Stomach smooth muscle (tissue), 2 donors: ENCODE data around the gene MPPED2.
"Not testable (repeated sequence)": the region's sequence is repeated elsewhere in the genome, so short reads cannot be mapped to it uniquely, and the experiment has no call there.

Source experiments
- H3K27ac ChIP-seq: one replicate; pipeline ENCODE4 v1.7.0; 2013; ENCODE audit warnings: mild to moderate bottlenecking, low read length, inconsistent platforms
- H3K27me3 ChIP-seq, 2 donors: one replicate each; pipeline ENCODE4 v1.7.0; 2013; ENCODE audit warnings: low read length in 2 of 2; ENCODE audit not compliant: insufficient read depth in 2 of 2, control insufficient read depth in 1 of 2
- H3K36me3 ChIP-seq, 2 donors: one replicate each; pipeline ENCODE4 v1.7.0; 2013; ENCODE audit warnings: low read length in 2 of 2; ENCODE audit not compliant: control insufficient read depth in 2 of 2, insufficient read depth in 2 of 2
- H3K4me1 ChIP-seq: one replicate; pipeline ENCODE4 v1.7.0; 2013; ENCODE audit warnings: low read length; ENCODE audit not compliant: control insufficient read depth, insufficient read depth
- H3K4me3 ChIP-seq, 2 donors: one replicate each; pipeline ENCODE4 v1.7.0; 2013; ENCODE audit warnings: low read length in 2 of 2
- H3K9ac ChIP-seq, 2 donors: one replicate each; pipeline ENCODE4 v1.7.0; 2013; ENCODE audit warnings: low read length in 2 of 2, mild to moderate bottlenecking in 1 of 2
- H3K9me3 ChIP-seq, 2 donors: one replicate each; pipeline ENCODE4 v1.7.0; 2013; ENCODE audit warnings: low read length in 2 of 2; ENCODE audit not compliant: control insufficient read depth in 2 of 2
- donor health status: healthy.
- donor health status: Pancreatic carcinoma.

MPPED2 gene

GRCh38 chr11:30578406-30578805, 7.7 kb downstream of the MPPED2 start:
- Histone ChIP-seq H3K27ac (no peak overlapping the region), H3K4me1 (peaks cover 1% of the 10 kb centered on the region), H3K4me3 (no peak overlapping the region), H3K9me3 (no peaks in the 10 kb centered on the region), H3K9ac (no peak overlapping the region), H3K36me3 (no peaks in the 10 kb centered on the region), H3K27me3 (no peaks in the 10 kb centered on the region)

- no peak overlapping the region for H3K27ac ChIP-seq
- H3K4me1 ChIP-seq, result no peaks in the 10 kb centered on the region
- H3K4me3 ChIP-seq, result no peak overlapping the region
- no peaks in the 10 kb centered on the region for H3K27me3 ChIP-seq
- H3K36me3 ChIP-seq, result no peaks in the 10 kb centered on the region
- no peaks in the 10 kb centered on the region for H3K9me3 ChIP-seq
- no peak overlapping the region for H3K9ac ChIP-seq
Observed at GRCh38 chr11:30573951-30574350, 12.2 kb downstream of the MPPED2 start.

GRCh38 chr11:30568931-30569330, 17.2 kb downstream of the MPPED2 start:
- H3K4me1 ChIP-seq, result peaks cover 2% of the 10 kb centered on the region
- H3K27ac ChIP-seq, result no peak overlapping the region
- no peak overlapping the region for H3K9ac ChIP-seq
- no peaks in the 10 kb centered on the region for H3K36me3 ChIP-seq
- H3K27me3 ChIP-seq, result no peaks in the 10 kb centered on the region
- no peak overlapping the region for H3K4me3 ChIP-seq
- H3K9me3 ChIP-seq, result no peaks in the 10 kb centered on the region

DNA sequence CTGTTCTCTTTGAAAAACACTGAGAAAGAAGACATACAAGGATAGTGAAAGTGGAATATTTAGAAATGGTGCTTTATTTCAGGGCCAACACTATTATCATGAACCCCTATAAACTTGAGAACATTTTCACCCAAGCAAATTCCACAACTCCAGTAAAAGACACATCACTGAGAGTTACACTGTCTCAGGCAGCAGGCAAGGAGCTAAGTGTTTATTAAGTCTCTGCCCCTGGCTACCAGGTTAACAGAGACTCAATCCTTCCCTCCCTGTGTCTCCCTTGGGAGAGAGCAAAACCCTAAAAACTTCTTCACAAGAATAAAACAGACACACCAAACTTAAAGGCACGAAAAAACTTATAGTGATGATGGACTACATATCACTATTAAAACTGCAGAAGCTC, 18.5 kb downstream of the MPPED2 start:
- no peak overlapping the region for H3K9ac ChIP-seq
- H3K36me3 ChIP-seq, result peaks cover 0 to 2% of the 10 kb centered on the region in 2 donors
- H3K4me3 ChIP-seq, result no peak overlapping the region
- H3K27me3 ChIP-seq, result no peaks in the 10 kb centered on the region
- no peaks in the 10 kb centered on the region for H3K9me3 ChIP-seq
- no peak overlapping the region for H3K27ac ChIP-seq
- peaks cover 2% of the 10 kb centered on the region for H3K4me1 ChIP-seq

- no peak overlapping the region for H3K27ac ChIP-seq
- H3K27me3 ChIP-seq, result no peaks in the 10 kb centered on the region
- H3K4me1 ChIP-seq, result peaks cover 2% of the 10 kb centered on the region
Observed at GRCh38 chr11:30567120-30567519, 19.0 kb downstream of the MPPED2 start.

GRCh38 chr11:30566482-30566881, 19.7 kb downstream of the MPPED2 start:
- H3K4me1 ChIP-seq, result peaks cover 2% of the 10 kb centered on the region
- H3K4me3 ChIP-seq, result no peak overlapping the region
- H3K9me3 ChIP-seq, result no peaks in the 10 kb centered on the region
- H3K27me3 ChIP-seq, result no peaks in the 10 kb centered on the region
- no peak overlapping the region for H3K27ac ChIP-seq
- H3K9ac ChIP-seq, result no peak overlapping the region
- peaks cover 0 to 2% of the 10 kb centered on the region in 2 donors for H3K36me3 ChIP-seq

More at GRCh38 chr11:30567120-30567519, 19.0 kb downstream of the MPPED2 start:
- Histone ChIP-seq H3K36me3 (peaks cover 0 to 2% of the 10 kb centered on the region in 2 donors), H3K9me3 (no peaks in the 10 kb centered on the region), H3K4me3 (no peak overlapping the region), H3K9ac (no peak overlapping the region)

- Histone ChIP-seq H3K9ac (no peak overlapping the region), H3K4me3 (no peak overlapping the region), H3K27me3 (no peaks in the 10 kb centered on the region), H3K27ac (no peak overlapping the region), H3K36me3 (peaks cover 0 to 2% of the 10 kb centered on the region in 2 donors), H3K4me1 (peaks cover 2% of the 10 kb centered on the region), H3K9me3 (no peaks in the 10 kb centered on the region)
Observed at GRCh38 chr11:30565027-30565426, 21.1 kb downstream of the MPPED2 start.

DNA sequence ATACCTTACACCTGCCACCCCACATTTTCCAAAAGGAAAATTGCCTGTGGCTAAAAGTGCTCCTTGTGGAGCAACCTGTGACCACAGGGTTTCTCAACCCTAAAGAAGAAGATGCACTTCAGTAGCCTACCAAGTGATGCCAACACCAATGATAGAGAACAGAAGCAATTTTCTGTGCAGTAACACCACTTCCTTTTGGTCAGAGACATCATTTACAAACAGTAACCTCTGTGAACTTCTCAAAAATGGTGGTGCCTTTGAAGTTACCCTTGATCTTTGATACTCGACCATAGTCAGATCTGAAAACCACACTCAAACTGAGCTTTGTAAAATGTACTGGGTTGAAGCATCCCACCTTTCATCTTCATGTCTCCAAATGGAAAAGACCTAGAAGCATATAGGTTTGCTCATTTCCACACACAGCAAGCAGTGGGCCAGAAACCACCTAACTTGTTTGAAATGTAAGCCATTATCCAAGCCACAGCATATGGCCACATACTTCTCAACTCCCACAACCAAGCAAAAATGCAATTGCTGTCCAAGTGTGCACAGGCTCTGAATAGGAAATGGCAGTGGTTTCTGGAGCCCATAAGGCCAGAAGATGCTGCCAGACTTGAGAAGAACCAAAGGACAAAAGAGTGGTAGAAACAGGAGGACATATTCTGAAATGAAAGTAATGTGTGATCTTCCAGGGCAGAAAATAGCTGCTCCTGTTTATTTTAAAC, 24.3 kb downstream of the MPPED2 start:
- H3K4me3 ChIP-seq, result no peak overlapping the region
- peaks cover 0 to 2% of the 10 kb centered on the region in 2 donors for H3K36me3 ChIP-seq
- H3K9me3 ChIP-seq, result no peaks in the 10 kb centered on the region
- H3K4me1 ChIP-seq, result no peaks in the 10 kb centered on the region
- H3K27ac ChIP-seq, result no peak overlapping the region
- H3K27me3 ChIP-seq, result no peaks in the 10 kb centered on the region
- H3K9ac ChIP-seq, result no peak overlapping the region

GRCh38 chr11:30560206-30561106, 25.7 kb downstream of the MPPED2 start:
- no peaks in the 10 kb centered on the region for H3K9me3 ChIP-seq
- peaks cover 0 to 2% of the 10 kb centered on the region in 2 donors for H3K36me3 ChIP-seq
- no peak overlapping the region for H3K9ac ChIP-seq
- peak overlapping the region in 1 of 2 donors; percentile 31 for H3K4me3 ChIP-seq
- no peaks in the 10 kb centered on the region for H3K4me1 ChIP-seq
- no peak overlapping the region for H3K27ac ChIP-seq
- no peaks in the 10 kb centered on the region for H3K27me3 ChIP-seq

- Histone ChIP-seq H3K9ac (no peak overlapping the region), H3K9me3 (no peaks in the 10 kb centered on the region), H3K27ac (no peak overlapping the region), H3K36me3 (peaks cover 0 to 2% of the 10 kb centered on the region in 2 donors), H3K4me3 (no peak overlapping the region), H3K4me1 (no peaks in the 10 kb centered on the region), H3K27me3 (no peaks in the 10 kb centered on the region)
Observed at GRCh38 chr11:30559004-30559403, 27.1 kb downstream of the MPPED2 start.

GRCh38 chr11:30554587-30554986, 31.6 kb downstream of the MPPED2 start:
- not testable (repeated sequence) for H3K27me3 ChIP-seq, H3K27ac ChIP-seq, H3K4me1 ChIP-seq, H3K9me3 ChIP-seq, H3K9ac ChIP-seq, H3K36me3 ChIP-seq, H3K4me3 ChIP-seq
